Erythroblast (primary cell): ENCODE results near the gene SNRNP200.
A peak's percentile ranks its signal among the peaks of the same experiment; 100 is the strongest.

Source experiments
- DNase-seq, 2 experiments: peaks; one replicate each; lab custom pipeline; 2025; lab: John Stamatoyannopoulos, UW
- GATA1 ChIP-seq: IDR thresholded peaks from 2 replicates; pipeline ENCODE4 v1.6.1; 2011; ENCODE audit warnings: low read depth, mild to moderate bottlenecking, control low read depth, low read length, moderate library complexity
- POLR2A ChIP-seq: IDR thresholded peaks from 2 replicates; pipeline ENCODE4 v1.6.1; 2011; ENCODE audit warnings: mild to moderate bottlenecking, low read length

SNRNP200 gene

GRCh38 chr2:96336104-96336775, 30.9 kb upstream of the SNRNP200 start:
- no peak for TF ChIP-seq GATA1
- TF ChIP-seq POLR2A, result peak; percentile 46

GRCh38 chr2:96333708-96334107, 28.4 kb upstream of the SNRNP200 start:
- DNase-seq, result no peak
- TF ChIP-seq GATA1 (no peak), POLR2A (no peak)

More at GRCh38 chr2:96336104-96336775, 30.9 kb upstream of the SNRNP200 start:
- no peak for DNase-seq

- DNase-seq, result no peak
- TF ChIP-seq POLR2A (no peak), GATA1 (no peak)
These were observed 25.1 kb upstream of the SNRNP200 start for GRCh38 chr2:96330407-96330806.

GRCh38 chr2:96329874-96330273, 24.5 kb upstream of the SNRNP200 start:
- TF ChIP-seq GATA1 (no peak), POLR2A (no peak)
- no peak for DNase-seq

- peak in 1 of 2 experiments; percentile 11 for DNase-seq
- TF ChIP-seq POLR2A (no peak), GATA1 (no peak)
These were observed 24.1 kb upstream of the SNRNP200 start for GRCh38 chr2:96329456-96329855.

- TF ChIP-seq POLR2A, result no peak
- no peak for TF ChIP-seq GATA1
- no peak for DNase-seq
These were observed 21.9 kb upstream of the SNRNP200 start for GRCh38 chr2:96326990-96327820.

- TF ChIP-seq POLR2A, result no peak
- TF ChIP-seq GATA1, result no peak
- DNase-seq, result no peak
These were observed 21.2 kb upstream of the SNRNP200 start for GRCh38 chr2:96326564-96326963.

- DNase-seq, result no peak
- no peak for TF ChIP-seq GATA1
- TF ChIP-seq POLR2A, result no peak
These were observed 20.5 kb upstream of the SNRNP200 start for GRCh38 chr2:96325884-96326255.

GRCh38 chr2:96325041-96325883, 19.9 kb upstream of the SNRNP200 start, which contains the start of gene ITPRIPL1:
Gene ITPRIPL1 (plus strand): TSS chr2:96325317. CDS start chr2:96325840, 523 bp downstream.
- no peak for TF ChIP-seq GATA1
- no peak for TF ChIP-seq POLR2A
- DNase-seq, result peak; percentile 56 to 59

- DNase-seq, result peak; percentile 56 to 57
- no peak for TF ChIP-seq GATA1
- no peak for TF ChIP-seq POLR2A
These were observed 19.3 kb upstream of the SNRNP200 start for GRCh38 chr2:96324721-96325040.

GRCh38 chr2:96323849-96324248, 18.5 kb upstream of the SNRNP200 start:
- no peak for DNase-seq
- TF ChIP-seq GATA1 (no peak), POLR2A (no peak)

- TF ChIP-seq POLR2A (no peak), GATA1 (no peak)
These were observed 15.6 kb upstream of the SNRNP200 start for GRCh38 chr2:96320728-96321622.

GRCh38 chr2:96320326-96320725, 15.0 kb upstream of the SNRNP200 start:
- no peak for TF ChIP-seq POLR2A
- no peak for TF ChIP-seq GATA1
- no peak for DNase-seq

More at GRCh38 chr2:96320728-96321622, 15.6 kb upstream of the SNRNP200 start:
- DNase-seq, result peak; percentile 50 to 58
